NCI-H146 treated with DMSO at 0.1 percent for 48 hours (cell line): ENCODE results near the gene TSPAN7.

ENCODE experiments used
- DNase-seq: peaks from one replicate; lab custom pipeline; 2025; ENCODE audit not compliant: unreplicated experiment; lab: John Stamatoyannopoulos, UW

TSPAN7 gene

GRCh38 chrX:38641197-38641596 is 79.9 kb downstream of the TSPAN7 start:
- no peak for DNase-seq

- no peak for DNase-seq
These were observed 82.6 kb downstream of the TSPAN7 start for GRCh38 chrX:38643903-38644302.

- DNase-seq, result no peak
These were observed 84.8 kb downstream of the TSPAN7 start for GRCh38 chrX:38646129-38646528.

GRCh38 chrX:38649221-38649620 is 87.9 kb downstream of the TSPAN7 start:
- DNase-seq, result no peak

GRCh38 chrX:38649674-38650647 is 88.6 kb downstream of the TSPAN7 start:
- no peak for DNase-seq

- no peak for DNase-seq
These were observed 90.6 kb downstream of the TSPAN7 start for GRCh38 chrX:38651625-38652601.

- no peak for DNase-seq
These were observed 91.6 kb downstream of the TSPAN7 start for GRCh38 chrX:38652934-38653442.

GRCh38 chrX:38654302-38654701 is 93.0 kb downstream of the TSPAN7 start:
- no peak for DNase-seq

GRCh38 chrX:38656350-38656915 is 95.1 kb downstream of the TSPAN7 start:
- DNase-seq, result no peak

- no peak for DNase-seq
These were observed 96.2 kb downstream of the TSPAN7 start for GRCh38 chrX:38657562-38657961.

GRCh38 chrX:38660395-38661102 is 99.2 kb downstream of the TSPAN7 start:
- DNase-seq, result no peak

GRCh38 chrX:38661103-38661441 is 99.7 kb downstream of the TSPAN7 start:
- DNase-seq, result no peak

- no peak for DNase-seq
These were observed 100.2 kb downstream of the TSPAN7 start for GRCh38 chrX:38661561-38661960.

- DNase-seq, result no peak
These were observed 101.3 kb downstream of the TSPAN7 start for GRCh38 chrX:38662640-38663039.

- no peak for DNase-seq
These were observed 102.9 kb downstream of the TSPAN7 start for GRCh38 chrX:38664285-38664684.

GRCh38 chrX:38666909-38667308 is 105.6 kb downstream of the TSPAN7 start:
- DNase-seq, result no peak

GRCh38 chrX:38668771-38669170 is 107.4 kb downstream of the TSPAN7 start:
- no peak for DNase-seq

- DNase-seq, result no peak
These were observed 108.1 kb downstream of the TSPAN7 start for GRCh38 chrX:38669428-38669827.

- DNase-seq, result no peak
These were observed 111.3 kb downstream of the TSPAN7 start for GRCh38 chrX:38672646-38673045.

- DNase-seq, result no peak
These were observed 114.5 kb downstream of the TSPAN7 start for GRCh38 chrX:38675856-38676255.

- no peak for DNase-seq
These were observed 116.8 kb downstream of the TSPAN7 start for GRCh38 chrX:38678183-38678582.
